IMR-90 (cell line): ENCODE data around the gene RALGPS1. TPM values are rescaled to one million over a fixed set of nuclear protein-coding genes. Genes with fewer than 3 reads are reported as not detected.

ENCODE experiments used
- ATAC-seq: fragments of 200-7000 bp; cut with Tn5 transposase; 2 replicates; pipeline ENCODE4 v1.9.1; 2020; ENCODE audit warnings: low read depth, mild to moderate bottlenecking, moderate library complexity
- BruUV-seq: library from RNA; stranded (reverse); fragments of 400-500 nt; replicated peaks from 2 replicates; lab custom pipeline; 2021; lab: Mats Ljungman, UMichigan
- CTCF ChIA-PET: fragments of 300-600 bp; formaldehyde crosslinking; extraction: SDS; loops from one replicate; lab custom pipeline; 2021; ENCODE audit warnings: antibody characterized with exemption; lab: Yijun Ruan, JAX
- POLR2A ChIA-PET: fragments of 300-600 bp; sonication (Branson Sonifier 250); formaldehyde crosslinking; loops from one replicate; lab custom pipeline; 2022; ENCODE audit warnings: antibody characterized with exemption; ENCODE audit not compliant: unreplicated experiment; lab: Charles Lee
- DNase-seq: peaks from one replicate; pipeline ENCODE4 v3.0.0; 2013
- H2AFZ ChIP-seq: replicated peaks from 2 replicates; pipeline ENCODE3; 2013; ENCODE audit warnings: low read length, mild to moderate bottlenecking; ENCODE audit not compliant: poor library complexity
- H2AK5ac ChIP-seq: 2 replicates; pipeline ENCODE4 v1.6.1; 2013; ENCODE audit warnings: low read depth, low read length, inconsistent platforms
- H2AK9ac ChIP-seq: replicated peaks from 2 replicates; pipeline ENCODE3; 2013; ENCODE audit warnings: mild to moderate bottlenecking, low read depth, low read length, moderate library complexity; ENCODE audit not compliant: poor library complexity
- H2BK120ac ChIP-seq: 2 replicates; pipeline ENCODE4 v1.6.1; 2013; ENCODE audit warnings: low read depth, low read length, inconsistent platforms
- H2BK15ac ChIP-seq: 3 replicates; pipeline ENCODE4 v1.6.1; 2013; ENCODE audit warnings: low read depth, low read length, inconsistent platforms
- H2BK20ac ChIP-seq: 2 replicates; pipeline ENCODE4 v1.6.1; 2013; ENCODE audit warnings: low read depth, mild to moderate bottlenecking, inconsistent platforms, low read length, moderate library complexity
- H2BK5ac ChIP-seq: 2 replicates; pipeline ENCODE4 v1.6.1; 2013; ENCODE audit warnings: mild to moderate bottlenecking, low read depth, low read length, inconsistent platforms; ENCODE audit not compliant: poor library complexity, severe bottlenecking
- H3K14ac ChIP-seq: replicated peaks from 2 replicates; pipeline ENCODE4 v1.6.1; 2013; ENCODE audit warnings: low read depth, low read length, inconsistent platforms
- H3K18ac ChIP-seq: 2 replicates; pipeline ENCODE4 v1.6.1; 2013; ENCODE audit warnings: low read depth, low read length, control low read depth
- H3K23ac ChIP-seq: 2 replicates; pipeline ENCODE4 v1.6.1; 2013; ENCODE audit warnings: low read depth, low read length, inconsistent platforms
- H3K27ac ChIP-seq: 2 replicates; pipeline ENCODE4 v1.5.1; 2013; ENCODE audit warnings: mild to moderate bottlenecking, control low read depth, low read length; ENCODE audit not compliant: insufficient read depth
- H3K27me3 ChIP-seq: 2 replicates; pipeline ENCODE4 v1.6.1; 2013; ENCODE audit warnings: low read length; ENCODE audit not compliant: control insufficient read depth, insufficient read depth
- H3K36me3 ChIP-seq: 2 replicates; pipeline ENCODE4 v1.6.1; 2013; ENCODE audit warnings: low read length, mixed read lengths; ENCODE audit not compliant: control insufficient read depth, insufficient read depth
- H3K4ac ChIP-seq: 2 replicates; pipeline ENCODE4 v1.6.1; 2013; ENCODE audit warnings: low read depth, low read length, inconsistent platforms
- H3K4me1 ChIP-seq: 2 replicates; pipeline ENCODE4 v1.6.1; 2013; ENCODE audit warnings: low read length, mixed read lengths; ENCODE audit not compliant: control insufficient read depth, insufficient read depth
- H3K4me2 ChIP-seq: 2 replicates; pipeline ENCODE4 v1.6.1; 2013; ENCODE audit warnings: low read depth, mild to moderate bottlenecking, control low read depth, low read length, moderate library complexity
- H3K4me3 ChIP-seq: 2 replicates; pipeline ENCODE4 v1.5.1; 2013; ENCODE audit warnings: low read depth, mild to moderate bottlenecking, control low read depth, low read length, moderate library complexity; ENCODE audit not compliant: insufficient read depth
- H3K56ac ChIP-seq: 2 replicates; pipeline ENCODE4 v1.6.1; 2013; ENCODE audit warnings: low read length, inconsistent platforms; ENCODE audit not compliant: insufficient read depth; ENCODE audit errors: extremely low read depth
- H3K79me1 ChIP-seq, 2 experiments: 2 replicates each; pipeline ENCODE4 v1.6.1; 2013; ENCODE audit warnings: low read length in 2 of 2, inconsistent platforms in 1 of 2, low read depth in 1 of 2
- H3K9ac ChIP-seq: 2 replicates; pipeline ENCODE4 v1.6.1; 2013; ENCODE audit warnings: low read depth, low read length, control low read depth
- H3K9me1 ChIP-seq: 2 replicates; pipeline ENCODE4 v1.6.1; 2013; ENCODE audit warnings: low read length, inconsistent platforms; ENCODE audit not compliant: insufficient read depth
- H3K9me3 ChIP-seq: 2 replicates; pipeline ENCODE4 v1.6.1; 2013; ENCODE audit warnings: low read length; ENCODE audit not compliant: control insufficient read depth, insufficient read depth
- H4K20me1 ChIP-seq: 2 replicates; pipeline ENCODE4 v1.6.1; 2013; ENCODE audit warnings: low read length, inconsistent platforms; ENCODE audit not compliant: insufficient read depth
- H4K5ac ChIP-seq: 2 replicates; pipeline ENCODE4 v1.6.1; 2013; ENCODE audit warnings: mild to moderate bottlenecking, low read depth, low read length, control low read depth
- H4K8ac ChIP-seq, 2 experiments: 2 replicates each; pipeline ENCODE4 v1.6.1; 2013; ENCODE audit warnings: low read depth in 2 of 2, low read length in 2 of 2, control low read depth in 1 of 2, inconsistent platforms in 1 of 2
- H4K91ac ChIP-seq: 2 replicates; pipeline ENCODE4 v1.6.1; 2013; ENCODE audit warnings: low read depth, low read length, inconsistent platforms; ENCODE audit not compliant: insufficient read depth
- BHLHE40 ChIP-seq: fragments of 150-350 bp; IDR thresholded peaks from 2 replicates; pipeline ENCODE4 v1.6.1; 2016; ENCODE audit warnings: mild to moderate bottlenecking, low read depth, low read length
- CEBPB ChIP-seq: IDR thresholded peaks from 2 replicates; pipeline ENCODE4 v1.6.1; 2012; ENCODE audit warnings: low read depth, low read length, improper control_type of control experiment
- CHD1 ChIP-seq: IDR thresholded peaks from 2 replicates; pipeline ENCODE4 v1.6.1; 2012; ENCODE audit warnings: low read depth, low read length, improper control_type of control experiment
- FOS ChIP-seq: fragments of 150-350 bp; IDR thresholded peaks from 2 replicates; pipeline ENCODE4 v1.6.1; 2016; ENCODE audit warnings: low read depth, low read length
- MAFK ChIP-seq: IDR thresholded peaks from 2 replicates; pipeline ENCODE4 v1.6.1; 2012; ENCODE audit warnings: low read depth, low read length, improper control_type of control experiment
- MAZ ChIP-seq: IDR thresholded peaks from 2 replicates; pipeline ENCODE4 v1.6.1; 2012; ENCODE audit warnings: low read depth, mild to moderate bottlenecking, low read length, improper control_type of control experiment, moderate library complexity, borderline replicate concordance
- MXI1 ChIP-seq: IDR thresholded peaks from 2 replicates; pipeline ENCODE4 v1.6.1; 2012; ENCODE audit warnings: low read depth, mild to moderate bottlenecking, low read length, moderate library complexity, borderline replicate concordance
- NFE2L2 ChIP-seq: fragments of 150-350 bp; IDR thresholded peaks from 2 replicates; pipeline ENCODE4 v1.6.1; 2016; ENCODE audit warnings: low read depth, mild to moderate bottlenecking, low read length
- RAD21 ChIP-seq: IDR thresholded peaks from 2 replicates; pipeline ENCODE4 v1.6.1; 2012; ENCODE audit warnings: low read length, improper control_type of control experiment
- RCOR1 ChIP-seq: IDR thresholded peaks from 2 replicates; pipeline ENCODE4 v1.6.1; 2012; ENCODE audit warnings: mild to moderate bottlenecking, low read length, improper control_type of control experiment; ENCODE audit not compliant: insufficient replicate concordance
- RFX5 ChIP-seq: IDR thresholded peaks from 2 replicates; pipeline ENCODE4 v1.8.0; 2012; ENCODE audit warnings: low read depth, mild to moderate bottlenecking, low read length, moderate library complexity
- SMC3 ChIP-seq: fragments of 150-350 bp; IDR thresholded peaks from 2 replicates; pipeline ENCODE4 v1.6.1; 2016; ENCODE audit warnings: low read depth, mild to moderate bottlenecking, antibody characterized with exemption, low read length, moderate library complexity
- whole genome bisulfite sequencing, 2 experiments: methylation state at CpG; one replicate each; pipeline versions ENCODE4 v1.1.5 to v1.1.7; 2013; ENCODE audit warnings: missing lambda C conversion rate in 2 of 2; ENCODE audit not compliant: insufficient read length in 1 of 2; ENCODE audit errors: extremely low coverage in 2 of 2; 5-methylcytosine and 5-hydroxymethylcytosine counted together
- dilution Hi-C: fragments of 300-500 bp; cut with HindIII; formaldehyde crosslinking; loops from one replicate; pipeline ENCODE4 v1.14.3; 2018; ENCODE audit warnings: low sequenced_read_pairs; ENCODE audit not compliant: unreplicated experiment
- in situ Hi-C: fragments of 300-500 bp; cut with MboI; formaldehyde crosslinking; loops from 3 replicates; pipeline ENCODE4 v1.14.3; 2019; ENCODE audit warnings: low sequenced_read_pairs, inconsistent platforms, mixed read lengths
- intact Hi-C: fragments of 100-400 bp; cut with micrococcal nuclease; formaldehyde crosslinking; loops from 2 replicates; pipeline ENCODE4 v1.10.0; 2022
- polyA plus RNA-seq, 3 experiments: library from polyadenylated mRNA; depleted of rRNA; stranded (reverse); fragments of >200 nt; gene quantifications; 2 replicates each; pipeline ENCODE4 v1.2.3, GENCODE V29; 2012; ENCODE audit warnings: low replicate concordance in 1 of 3
- total RNA-seq: library from RNA; depleted of rRNA; stranded (reverse); fragments of >200 nt; gene quantifications from 2 replicates; pipeline ENCODE4 v1.2.3, GENCODE V29; 2012
- TF ChIP-seq, protein P1 (sequence below): fragments of 150-350 bp; IDR thresholded peaks from 2 replicates; pipeline ENCODE4 v1.6.1; 2016; ENCODE audit warnings: low read depth, mild to moderate bottlenecking, low read length, moderate library complexity, borderline replicate concordance
- TF ChIP-seq, protein P2 (sequence below): conservative IDR thresholded peaks from 2 replicates; pipeline ENCODE4 v1.5.1; 2012; ENCODE audit warnings: mild to moderate bottlenecking, low read depth, low read length, improper control_type of control experiment
- TF ChIP-seq, protein P3 (sequence below): fragments of 150-350 bp; IDR thresholded peaks from 2 replicates; pipeline ENCODE4 v1.6.1; 2017; ENCODE audit warnings: mild to moderate bottlenecking, antibody characterized with exemption, low read length, low read depth

Gene RALGPS1
- total and polyA plus RNA-seq, 2 of the 4 experiments (the other 2 are of a cell fraction) = 0.90 to 2.8 TPM

DNA sequence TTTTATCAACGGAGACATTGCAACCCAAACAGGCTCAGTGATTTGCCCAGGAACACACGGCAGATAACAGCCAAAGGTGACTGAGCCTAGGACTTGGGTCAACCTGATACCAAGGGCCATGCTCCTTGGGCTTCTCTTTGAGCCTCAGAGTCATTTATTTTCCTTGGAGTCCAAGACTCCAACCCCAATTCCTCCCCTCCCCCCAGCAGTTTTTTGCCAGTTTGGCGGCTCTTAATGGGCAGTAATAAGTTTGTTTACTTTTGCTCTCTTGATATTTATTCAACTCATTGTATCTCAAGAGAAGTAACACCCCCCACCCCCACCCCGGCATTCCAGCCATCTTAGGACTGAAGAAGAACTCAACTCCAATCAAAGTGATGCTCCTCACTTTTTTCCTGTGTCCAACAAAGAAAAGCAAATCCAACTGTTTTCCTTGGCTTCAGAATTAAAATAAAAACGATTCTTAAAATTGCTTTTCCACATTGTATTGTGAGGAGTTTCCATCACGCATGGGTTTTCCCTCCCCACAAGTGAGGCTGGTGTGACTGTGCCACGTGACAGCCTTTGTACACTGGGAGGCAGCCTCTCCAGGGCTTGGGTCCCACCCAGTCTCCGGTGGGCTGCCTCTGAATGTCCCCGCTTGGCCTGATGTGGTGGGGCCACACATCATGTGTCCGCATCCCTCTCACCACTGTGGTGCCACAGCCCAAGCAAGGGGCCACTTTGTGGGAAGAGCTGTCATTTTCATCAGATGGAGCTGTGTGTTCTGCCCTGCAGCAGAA lies 198.8 kb downstream of the RALGPS1 start:
- ChIA-PET CTCF (no interaction called here), POLR2A (no interaction called here)
- H3K27ac ChIP-seq = no peak overlapping the region
- no TSS peak for BruUV-seq
- no peaks in the 10 kb centered on the region for H3K27me3 ChIP-seq
- no peak overlapping the region for H3K4me2 ChIP-seq
- dilution Hi-C loops = no loop called here
- H3K4me1 ChIP-seq = peaks cover 21% of the 10 kb centered on the region
- no peak overlapping the region for H3K14ac ChIP-seq
- intact Hi-C loops = no loop called here
- no peak overlapping the region for H3K23ac ChIP-seq
- no peak overlapping the region for H2BK120ac ChIP-seq
- H2BK5ac ChIP-seq = no peak overlapping the region
- H3K36me3 ChIP-seq = peaks cover 56% of the 10 kb centered on the region
- no peak overlapping the region for H3K18ac ChIP-seq
- peaks cover 10 to 65% of the 10 kb centered on the region in 2 experiments; a peak in 3 of 4 replicates for H3K79me1 ChIP-seq
- no peak overlapping the region for H3K9ac ChIP-seq
- no peak overlapping the region for H4K5ac ChIP-seq
- H2BK20ac ChIP-seq = no peak overlapping the region
- H2AK5ac ChIP-seq = no peak overlapping the region; the same call in 1 of the 2 replicates
- H3K56ac ChIP-seq = no peak overlapping the region
- WGBS, 2 experiments = 73% methylated on average over 2 of the region's 10 CpGs; no CpG with 5 or more reads in 1 of the 2 experiments
- peaks cover 21% of the 10 kb centered on the region for H3K9me1 ChIP-seq
- no peak overlapping the region for H2BK15ac ChIP-seq
- no peak overlapping the region for H2AK9ac ChIP-seq
- ATAC-seq (no peak), DNase-seq (no peak)
- H3K4me3 ChIP-seq = no peak overlapping the region
- H3K4ac ChIP-seq = no peak overlapping the region
- H3K9me3 ChIP-seq = no peaks in the 10 kb centered on the region
- no peak overlapping the region for H4K8ac ChIP-seq
- in situ Hi-C loops = no loop called here
- H4K20me1 ChIP-seq = peaks cover 59% of the 10 kb centered on the region
- no peak overlapping the region for H2AFZ ChIP-seq
- no peak overlapping the region for H4K91ac ChIP-seq
- no peak for TF ChIP-seq RFX5
- TF ChIP-seq RCOR1 = no peak
- no peak for TF ChIP-seq FOS
- TF ChIP-seq MAZ = no peak
- TF ChIP-seq, protein P1, sequence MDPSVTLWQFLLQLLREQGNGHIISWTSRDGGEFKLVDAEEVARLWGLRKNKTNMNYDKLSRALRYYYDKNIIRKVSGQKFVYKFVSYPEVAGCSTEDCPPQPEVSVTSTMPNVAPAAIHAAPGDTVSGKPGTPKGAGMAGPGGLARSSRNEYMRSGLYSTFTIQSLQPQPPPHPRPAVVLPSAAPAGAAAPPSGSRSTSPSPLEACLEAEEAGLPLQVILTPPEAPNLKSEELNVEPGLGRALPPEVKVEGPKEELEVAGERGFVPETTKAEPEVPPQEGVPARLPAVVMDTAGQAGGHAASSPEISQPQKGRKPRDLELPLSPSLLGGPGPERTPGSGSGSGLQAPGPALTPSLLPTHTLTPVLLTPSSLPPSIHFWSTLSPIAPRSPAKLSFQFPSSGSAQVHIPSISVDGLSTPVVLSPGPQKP = no peak
- no peak for TF ChIP-seq SMC3
- TF ChIP-seq, protein P2, sequence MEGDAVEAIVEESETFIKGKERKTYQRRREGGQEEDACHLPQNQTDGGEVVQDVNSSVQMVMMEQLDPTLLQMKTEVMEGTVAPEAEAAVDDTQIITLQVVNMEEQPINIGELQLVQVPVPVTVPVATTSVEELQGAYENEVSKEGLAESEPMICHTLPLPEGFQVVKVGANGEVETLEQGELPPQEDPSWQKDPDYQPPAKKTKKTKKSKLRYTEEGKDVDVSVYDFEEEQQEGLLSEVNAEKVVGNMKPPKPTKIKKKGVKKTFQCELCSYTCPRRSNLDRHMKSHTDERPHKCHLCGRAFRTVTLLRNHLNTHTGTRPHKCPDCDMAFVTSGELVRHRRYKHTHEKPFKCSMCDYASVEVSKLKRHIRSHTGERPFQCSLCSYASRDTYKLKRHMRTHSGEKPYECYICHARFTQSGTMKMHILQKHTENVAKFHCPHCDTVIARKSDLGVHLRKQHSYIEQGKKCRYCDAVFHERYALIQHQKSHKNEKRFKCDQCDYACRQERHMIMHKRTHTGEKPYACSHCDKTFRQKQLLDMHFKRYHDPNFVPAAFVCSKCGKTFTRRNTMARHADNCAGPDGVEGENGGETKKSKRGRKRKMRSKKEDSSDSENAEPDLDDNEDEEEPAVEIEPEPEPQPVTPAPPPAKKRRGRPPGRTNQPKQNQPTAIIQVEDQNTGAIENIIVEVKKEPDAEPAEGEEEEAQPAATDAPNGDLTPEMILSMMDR = no peak
- TF ChIP-seq MAFK = no peak
- TF ChIP-seq NFE2L2 = no peak
- TF ChIP-seq RAD21 = no peak
- TF ChIP-seq CHD1 = no peak
- TF ChIP-seq, protein P3, sequence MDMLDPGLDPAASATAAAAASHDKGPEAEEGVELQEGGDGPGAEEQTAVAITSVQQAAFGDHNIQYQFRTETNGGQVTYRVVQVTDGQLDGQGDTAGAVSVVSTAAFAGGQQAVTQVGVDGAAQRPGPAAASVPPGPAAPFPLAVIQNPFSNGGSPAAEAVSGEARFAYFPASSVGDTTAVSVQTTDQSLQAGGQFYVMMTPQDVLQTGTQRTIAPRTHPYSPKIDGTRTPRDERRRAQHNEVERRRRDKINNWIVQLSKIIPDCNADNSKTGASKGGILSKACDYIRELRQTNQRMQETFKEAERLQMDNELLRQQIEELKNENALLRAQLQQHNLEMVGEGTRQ = no peak
- TF ChIP-seq BHLHE40 = no peak
- TF ChIP-seq CEBPB = no peak
- no peak for TF ChIP-seq MXI1
